Activated T-cell treated with anti-CD3 and anti-CD28 coated beads for 1 hour (primary cell): ENCODE measurements around the gene SYNPO2L.
"Not testable (repeated sequence)": the region's sequence is repeated elsewhere in the genome, so short reads cannot be mapped to it uniquely, and the experiment has no call there.

Experiments
- DNase-seq: peaks from one replicate; pipeline ENCODE4 v3.0.0-alpha.2; 2020; ENCODE audit warnings: low read depth

Gene SYNPO2L

GRCh38 chr10:73617143-73617542 lies 38.7 kb downstream of the SYNPO2L start:
- DNase-seq, result not testable (repeated sequence)

- no peak for DNase-seq
These were observed 41.1 kb downstream of the SYNPO2L start for GRCh38 chr10:73614720-73615119.

GRCh38 chr10:73609116-73609515 lies 46.7 kb downstream of the SYNPO2L start:
- DNase-seq, result no peak

- no peak for DNase-seq
These were observed 54.3 kb downstream of the SYNPO2L start for GRCh38 chr10:73601486-73601921.

GRCh38 chr10:73597346-73597745 lies 58.5 kb downstream of the SYNPO2L start:
- no peak for DNase-seq
